ENCODE results near the gene CEP57L1.
"Not testable (repeated sequence)": the region's sequence is repeated elsewhere in the genome, so short reads cannot be mapped to it uniquely, and the experiment has no call there.

Gene CEP57L1

DNA sequence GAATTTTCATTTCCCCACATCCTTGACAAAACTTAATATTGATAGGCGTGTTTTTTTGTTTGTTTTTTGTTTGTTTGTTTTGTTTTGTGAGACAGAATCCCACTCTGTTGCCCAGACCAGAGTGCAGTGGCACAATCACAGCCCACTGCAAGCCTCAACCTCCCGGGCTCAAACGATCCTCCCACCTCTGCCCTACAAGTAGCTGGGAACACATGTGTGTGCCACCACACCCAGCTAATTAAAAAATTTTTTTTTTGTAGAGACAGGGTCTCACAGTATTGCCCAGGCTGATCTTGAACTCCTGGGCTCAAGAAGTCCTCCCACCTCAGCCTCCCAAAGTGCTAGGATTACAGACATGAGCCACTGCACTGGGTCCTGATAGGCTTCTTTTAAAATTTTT is 9.2 kb downstream of the CEP57L1 start:
- no peak for DNase-seq (ENCODE audit: insufficient read length, low spot score)
- no peak for FAIRE-seq

GRCh38 chr6:109105681-109106080 is 10.4 kb downstream of the CEP57L1 start:
- no peak for FAIRE-seq
- DNase-seq (ENCODE audit: insufficient read length, low spot score) = no peak

DNA sequence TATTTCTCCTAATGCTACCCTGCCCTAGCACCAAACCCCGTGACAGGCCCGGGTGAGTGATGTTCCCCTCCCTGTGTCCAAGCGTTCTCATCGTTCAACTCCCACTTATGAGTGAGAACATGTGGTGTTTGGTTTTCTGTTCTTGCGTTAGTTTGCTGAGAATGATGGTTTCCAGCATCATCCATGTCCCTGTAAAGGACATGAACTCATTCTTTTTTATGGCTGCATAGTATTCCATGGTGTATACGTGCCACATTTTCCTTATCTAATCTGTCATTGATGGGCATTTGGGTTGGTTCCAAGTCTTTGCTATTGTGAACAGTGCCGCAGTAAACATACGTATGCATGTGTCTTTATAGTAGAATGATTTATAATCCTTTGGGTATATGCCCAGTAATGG is 14.4 kb downstream of the CEP57L1 start:
- not testable (repeated sequence) for DNase-seq (ENCODE audit: insufficient read length, low spot score); FAIRE-seq

DNA sequence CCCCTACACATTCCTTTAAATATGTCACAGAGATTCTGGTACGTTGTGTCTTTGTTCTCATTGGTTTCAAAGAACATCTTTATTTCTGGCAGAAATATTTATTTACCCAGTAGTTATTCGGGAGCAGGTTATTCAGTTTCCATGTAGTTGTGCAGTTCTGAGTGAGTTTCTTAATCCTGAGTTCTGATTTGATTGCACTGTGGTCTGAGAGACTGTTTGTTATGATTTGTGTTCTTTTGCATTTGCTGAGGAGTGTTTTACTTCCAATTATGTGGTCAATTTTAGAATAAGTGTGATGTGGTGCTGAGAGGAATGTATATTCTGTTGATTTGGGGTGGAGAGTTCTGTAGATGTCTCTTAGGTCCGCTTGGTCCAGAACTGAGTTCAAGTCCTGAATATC is 17.4 kb downstream of the CEP57L1 start:
- DNase-seq (ENCODE audit: insufficient read length, low spot score); FAIRE-seq: not testable (repeated sequence)

DNA sequence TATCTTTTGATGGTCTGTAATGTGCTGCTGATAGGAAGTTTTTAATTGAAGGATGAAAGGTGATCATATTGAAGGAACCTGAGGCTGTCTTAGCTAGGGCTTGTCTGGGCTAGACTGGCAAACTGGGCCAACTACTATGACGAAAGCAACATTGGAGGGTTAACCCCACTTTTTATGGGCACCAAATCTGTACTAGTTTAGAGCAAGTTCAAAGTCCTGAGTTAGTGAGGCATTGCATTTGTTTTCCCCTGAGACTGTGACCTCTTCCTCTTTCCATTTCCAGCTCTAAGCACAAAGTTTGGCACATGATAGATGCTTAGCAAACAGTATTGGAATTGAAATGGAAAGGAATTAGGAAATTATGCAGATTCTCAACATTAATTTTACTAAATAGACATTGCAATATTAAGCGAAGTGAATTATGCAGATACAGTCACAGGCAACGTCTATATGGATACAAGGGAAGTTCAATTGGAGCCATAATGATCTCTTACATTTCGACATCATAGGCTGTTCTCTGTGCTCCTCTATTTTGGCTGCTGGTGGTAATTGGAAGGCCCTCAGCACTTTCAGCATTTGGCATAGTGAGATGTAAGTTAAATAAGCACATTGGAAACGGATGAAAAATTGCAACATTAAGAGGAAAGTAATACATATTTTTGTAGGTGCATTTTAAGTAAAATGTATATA is 22.2 kb downstream of the CEP57L1 start:
- DNase-seq (ENCODE audit: insufficient read length, low spot score) = no peak
- no peak for FAIRE-seq

- FAIRE-seq (no peak), DNase-seq (ENCODE audit: insufficient read length, low spot score) (no peak)
These were observed 23.0 kb downstream of the CEP57L1 start for GRCh38 chr6:109118337-109118736.

DNA sequence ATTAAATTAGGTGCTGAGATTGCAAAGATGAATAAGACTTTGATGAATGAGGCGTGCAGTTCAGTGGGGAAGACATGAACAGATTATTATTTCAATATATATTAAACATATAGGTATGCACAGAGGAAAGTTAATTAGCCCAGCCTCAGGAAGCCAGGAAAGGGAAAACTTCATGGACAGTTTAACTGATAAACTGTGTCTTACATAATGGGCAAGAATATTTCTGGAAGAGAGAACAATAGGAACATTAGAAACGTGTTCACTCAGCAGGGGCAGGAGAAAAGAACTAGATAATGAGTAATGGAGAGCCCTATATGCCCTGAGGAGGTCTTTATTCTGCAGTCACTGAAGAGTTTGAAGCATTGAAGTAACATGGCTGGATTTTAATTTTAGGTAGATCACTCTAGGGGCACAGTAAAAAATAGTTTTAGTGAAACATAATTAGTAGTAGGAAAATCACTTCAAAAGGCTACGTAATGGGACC is 23.6 kb downstream of the CEP57L1 start:
- no peak for DNase-seq (ENCODE audit: insufficient read length, low spot score)
- FAIRE-seq = no peak

DNA sequence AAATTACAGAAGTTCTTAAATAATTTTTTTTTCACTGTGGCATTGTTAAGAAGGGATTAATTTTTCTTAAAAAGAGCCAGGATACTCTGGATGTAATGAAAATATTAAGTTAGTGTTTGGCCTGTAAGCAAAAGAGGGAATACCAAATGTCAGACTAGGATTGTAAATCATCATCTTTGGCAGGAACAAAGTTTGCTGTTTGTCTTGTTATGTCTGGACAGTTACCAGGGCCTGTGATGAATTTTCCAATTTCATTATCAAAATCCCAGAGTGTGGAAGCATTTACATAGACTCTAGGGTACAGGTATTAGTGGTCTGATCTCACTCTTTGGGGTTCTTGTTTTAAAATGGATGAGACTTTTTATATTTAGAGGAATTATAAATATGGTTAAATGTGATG is 26.1 kb downstream of the CEP57L1 start:
- no peak for DNase-seq (ENCODE audit: insufficient read length, low spot score)
- FAIRE-seq = no peak

DNA sequence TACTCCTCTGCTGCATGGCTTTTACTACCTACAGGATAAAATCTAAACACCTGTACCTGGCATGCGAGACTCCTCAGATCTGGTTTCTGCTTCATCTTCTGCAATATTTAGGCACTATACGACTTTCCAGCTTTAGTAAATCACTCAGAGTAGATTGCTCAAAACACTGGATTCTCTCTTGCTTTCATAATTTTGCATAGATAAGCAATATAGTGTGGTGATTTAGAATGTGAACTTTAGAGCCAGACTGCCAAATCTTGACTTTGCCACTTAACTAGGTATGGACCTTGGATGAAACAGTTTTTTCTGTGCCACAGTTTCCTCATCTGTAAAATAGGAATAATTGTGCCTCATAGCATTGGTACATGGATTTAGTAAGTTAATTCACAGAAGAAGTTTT is 28.9 kb downstream of the CEP57L1 start:
- FAIRE-seq (no peak), DNase-seq (ENCODE audit: insufficient read length, low spot score) (no peak)

GRCh38 chr6:109125504-109125903 is 30.2 kb downstream of the CEP57L1 start:
- DNase-seq (ENCODE audit: insufficient read length, low spot score) = no peak
- no peak for FAIRE-seq

DNA sequence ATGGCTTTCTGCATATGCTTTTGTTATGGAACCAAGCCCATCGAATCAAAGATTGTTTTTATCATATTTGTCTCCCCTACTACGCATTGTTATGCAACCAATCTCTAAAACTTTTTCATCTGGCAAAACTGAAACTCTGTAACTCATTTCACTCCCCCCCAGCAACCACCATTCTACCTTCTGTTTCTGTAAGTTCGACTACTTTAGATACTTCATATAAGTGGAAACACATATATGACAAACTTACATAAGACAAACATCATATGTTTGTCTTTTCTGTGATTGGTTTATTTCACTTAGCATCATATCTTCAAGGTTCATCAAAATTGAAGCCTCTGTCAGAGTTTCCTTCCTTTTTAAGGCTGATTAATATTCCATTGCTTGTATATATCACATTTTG is 34.8 kb downstream of the CEP57L1 start:
- FAIRE-seq (no peak), DNase-seq (ENCODE audit: insufficient read length, low spot score) (no peak)

DNA sequence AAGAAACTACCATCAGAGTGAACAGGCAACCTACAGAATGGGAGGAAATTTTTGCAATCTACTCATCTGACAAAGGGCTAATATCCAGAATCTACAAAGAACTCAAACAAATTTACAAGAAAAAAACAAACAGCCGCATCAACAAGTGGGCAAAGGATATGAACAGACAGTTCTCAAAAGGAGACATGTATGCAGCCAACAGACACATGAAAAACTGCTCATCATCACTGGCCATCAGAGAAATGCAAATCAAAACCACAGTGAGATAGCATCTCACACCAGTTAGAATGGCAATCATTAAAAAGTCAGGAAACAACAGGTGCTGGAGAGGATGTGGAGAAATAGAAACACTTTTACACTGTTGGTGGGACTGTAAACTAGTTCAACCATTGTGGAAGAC is 40.3 kb downstream of the CEP57L1 start:
- not testable (repeated sequence) for DNase-seq (ENCODE audit: insufficient read length, low spot score); FAIRE-seq

- not testable (repeated sequence) for DNase-seq (ENCODE audit: insufficient read length, low spot score); FAIRE-seq
These were observed 40.7 kb downstream of the CEP57L1 start for GRCh38 chr6:109136039-109136438.

GRCh38 chr6:109136530-109136929 is 41.2 kb downstream of the CEP57L1 start:
- FAIRE-seq = not testable (repeated sequence)

DNA sequence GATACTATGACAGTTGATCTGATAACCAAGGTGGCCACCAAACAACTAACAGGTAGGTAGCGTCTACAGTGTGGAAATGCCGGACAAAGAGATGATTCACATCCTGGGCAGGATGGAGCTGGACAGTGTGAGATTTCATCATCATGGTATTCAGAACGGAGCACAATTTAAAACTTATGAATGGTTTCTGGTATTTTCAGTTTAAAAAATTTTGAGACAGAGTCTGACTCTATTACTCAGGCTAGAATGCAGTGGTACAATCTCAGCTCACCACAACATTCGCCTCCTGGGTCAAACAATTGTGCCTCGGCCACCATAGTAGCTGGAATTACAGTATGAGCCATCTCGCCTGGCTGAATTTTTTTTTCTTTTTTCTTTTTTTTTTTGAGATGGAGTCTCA is 43.8 kb downstream of the CEP57L1 start:
- DNase-seq (ENCODE audit: insufficient read length, low spot score) (no peak), FAIRE-seq (no peak)

More at GRCh38 chr6:109136530-109136929, 41.2 kb downstream of the CEP57L1 start:
- DNase-seq (ENCODE audit: insufficient read length, low spot score) = not testable (repeated sequence)

DNA sequence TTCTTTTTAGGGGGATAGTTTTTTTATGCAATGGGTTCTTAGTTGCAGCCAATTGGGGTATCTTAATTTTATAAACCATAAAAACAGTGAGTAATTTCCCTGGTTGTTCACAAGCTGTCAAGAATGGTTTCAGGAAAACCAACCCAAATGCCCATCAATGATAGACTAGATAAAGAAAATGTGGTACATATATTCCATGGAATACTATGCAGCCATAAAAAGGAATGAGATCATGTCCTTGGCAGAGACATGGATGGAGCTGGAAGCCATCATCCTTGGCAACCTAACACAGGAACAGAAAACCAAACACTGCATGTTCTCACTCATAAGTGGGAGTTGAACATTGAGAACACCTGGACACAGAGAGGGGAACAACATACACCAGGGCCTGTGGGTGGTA is 46.8 kb downstream of the CEP57L1 start:
- not testable (repeated sequence) for DNase-seq (ENCODE audit: insufficient read length, low spot score); FAIRE-seq

DNA sequence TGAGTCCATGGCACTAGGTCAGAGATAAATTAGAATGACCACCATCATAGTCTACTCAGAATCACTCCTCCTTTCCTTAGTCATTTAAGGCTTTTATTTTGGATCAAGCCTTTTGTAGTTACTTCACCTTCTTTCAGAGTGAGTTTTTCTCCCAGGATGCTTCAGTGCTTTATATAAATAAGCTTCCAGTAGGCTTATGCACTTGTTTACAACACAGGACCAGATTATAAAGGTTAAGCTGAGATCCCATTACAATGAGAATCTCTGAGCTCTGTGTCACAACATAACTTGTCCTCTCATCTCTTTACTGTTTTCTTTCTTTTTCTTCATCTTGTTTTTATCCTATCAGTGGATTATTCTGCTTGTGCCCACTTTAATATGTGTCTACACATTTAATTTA is 47.9 kb downstream of the CEP57L1 start:
- DNase-seq (ENCODE audit: insufficient read length, low spot score) (no peak), FAIRE-seq (no peak)

GRCh38 chr6:109148251-109148650 is 52.9 kb downstream of the CEP57L1 start:
- FAIRE-seq; DNase-seq (ENCODE audit: insufficient read length, low spot score): not testable (repeated sequence)

GRCh38 chr6:109148716-109149115 is 53.4 kb downstream of the CEP57L1 start:
- DNase-seq (ENCODE audit: insufficient read length, low spot score); FAIRE-seq: not testable (repeated sequence)

DNA sequence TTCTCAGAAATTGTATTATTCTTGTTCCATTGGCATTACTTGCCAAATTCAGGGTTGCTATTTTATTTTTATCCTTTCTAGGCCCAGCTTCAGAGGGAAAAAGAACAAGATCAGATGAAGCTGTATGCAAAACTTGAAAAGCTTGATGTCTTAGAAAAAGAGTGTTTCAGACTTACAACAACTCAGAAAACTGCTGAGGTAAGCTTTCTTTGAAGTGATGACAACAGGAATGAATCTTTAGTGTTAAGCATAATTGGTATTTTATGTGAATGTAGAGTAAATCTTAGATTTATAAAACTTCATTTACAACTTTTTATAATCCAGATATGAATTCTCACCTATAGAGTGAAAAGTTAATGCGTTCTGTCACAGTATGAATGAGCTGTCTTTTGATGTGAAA is 58.4 kb downstream of the CEP57L1 start:
- FAIRE-seq = no peak

GRCh38 chr6:109164331-109164730 is 69.0 kb downstream of the CEP57L1 start:
- FAIRE-seq (no peak), DNase-seq (ENCODE audit: insufficient read length, low spot score) (no peak)

More for the DNA sequence above, 58.4 kb downstream of the CEP57L1 start:
- DNase-seq (ENCODE audit: insufficient read length, low spot score) = no peak

GRCh38 chr6:109165392-109165974 is 70.2 kb downstream of the CEP57L1 start:
- no peak for FAIRE-seq
- DNase-seq (ENCODE audit: insufficient read length, low spot score) = peak; percentile 13
